GM12865 (cell line): ENCODE results near the gene SEMA3F.

ENCODE experiments used
- DNase-seq: peaks from one replicate; pipeline ENCODE4 v3.0.0; 2010; ENCODE audit warnings: low read depth
- H3K4me3 ChIP-seq: 2 replicates; pipeline ENCODE4 v1.5.1; 2011; ENCODE audit warnings: mild to moderate bottlenecking, low read depth, low read length, control low read depth
- CTCF ChIP-seq: IDR thresholded peaks from 2 replicates; pipeline ENCODE4 v1.5.1; 2011; ENCODE audit warnings: low read length, control low read depth, low read depth, inconsistent platforms; ENCODE audit not compliant: insufficient read depth; ENCODE audit errors: missing control alignments

SEMA3F gene

DNA sequence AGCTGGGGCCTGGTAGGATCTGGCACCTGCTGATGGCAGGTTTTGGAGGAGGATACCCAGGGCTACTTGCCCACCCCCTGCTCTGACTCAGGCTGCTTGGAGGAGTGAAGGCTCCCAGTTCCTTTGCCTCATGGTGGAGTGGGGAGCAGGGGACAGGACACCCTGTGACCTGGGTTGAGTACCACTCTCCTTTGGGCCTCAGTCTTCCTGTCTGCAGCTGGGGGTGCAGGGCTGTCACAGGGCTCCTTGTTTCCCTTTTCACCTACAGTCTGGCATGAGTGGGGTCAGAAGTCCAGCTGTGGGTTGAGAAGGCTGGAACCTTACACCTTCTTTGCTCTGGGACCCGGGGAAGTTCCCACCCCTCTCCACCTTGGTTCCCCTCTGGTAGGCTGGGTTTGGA lies 14.7 kb downstream of the SEMA3F start:
- no peak for TF ChIP-seq CTCF
- no peak overlapping the region for H3K4me3 ChIP-seq
- DNase-seq, result no peak

- DNase-seq, result no peak
- no peak for TF ChIP-seq CTCF
Measured at GRCh38 chr3:50170689-50171088, 15.6 kb downstream of the SEMA3F start.

DNA sequence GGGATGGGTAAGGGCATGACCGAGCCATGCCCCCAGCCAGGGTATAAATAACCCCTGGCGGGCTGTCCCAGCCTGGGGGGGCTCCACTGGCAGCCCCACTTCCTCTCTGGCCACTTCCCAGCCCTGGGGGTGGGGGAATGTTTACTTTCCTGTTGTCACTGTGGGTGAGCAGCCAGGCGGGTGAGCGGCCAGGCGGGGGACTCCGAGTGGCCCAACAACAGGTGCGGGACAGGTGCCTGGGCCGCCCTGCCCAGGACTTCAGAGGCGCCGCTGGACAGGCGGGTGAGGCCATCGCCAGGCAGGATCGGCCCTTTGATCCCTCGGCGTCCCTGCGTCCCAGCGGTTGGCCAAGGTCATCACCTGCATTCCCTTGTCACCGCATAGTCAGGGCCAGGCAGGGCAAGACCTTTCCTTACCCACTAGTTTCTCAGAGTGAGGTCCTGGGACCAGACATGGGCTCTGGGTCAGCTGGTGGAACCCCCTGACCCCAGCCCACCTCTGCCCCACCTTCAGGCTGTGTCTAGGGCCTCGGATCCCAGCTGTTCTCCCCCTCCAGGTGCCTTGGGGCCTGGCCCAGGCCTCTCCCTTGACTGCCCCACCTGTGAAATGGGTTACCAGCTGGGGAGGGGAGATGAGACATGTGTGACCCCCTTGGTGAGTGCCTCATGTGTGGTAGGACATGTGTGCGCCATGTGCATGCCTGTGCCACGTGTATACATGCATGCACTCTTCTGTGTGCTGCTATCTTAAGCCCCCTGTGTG lies 16.6 kb downstream of the SEMA3F start:
- H3K4me3 ChIP-seq, result no peak overlapping the region
- DNase-seq, result no peak
- no peak for TF ChIP-seq CTCF

More at GRCh38 chr3:50170689-50171088, 15.6 kb downstream of the SEMA3F start:
- no peak overlapping the region for H3K4me3 ChIP-seq

GRCh38 chr3:50172626-50173220 lies 17.6 kb downstream of the SEMA3F start:
- no peak for TF ChIP-seq CTCF
- H3K4me3 ChIP-seq, result no peak overlapping the region
- no peak for DNase-seq

GRCh38 chr3:50173685-50174516 lies 18.8 kb downstream of the SEMA3F start:
- no peak for TF ChIP-seq CTCF
- no peak overlapping the region for H3K4me3 ChIP-seq
- no peak for DNase-seq

GRCh38 chr3:50174517-50174895 lies 19.4 kb downstream of the SEMA3F start:
- no peak for TF ChIP-seq CTCF
- no peak for DNase-seq
- H3K4me3 ChIP-seq, result no peak overlapping the region
